K562 (cell line): ENCODE data around the gene CYB561A3.

Experiments used
- SMARCA4 ChIP-seq: fragments of 450-650 bp; IDR thresholded peaks from 2 replicates; pipeline ENCODE4 v1.6.1; 2016
- SRSF1 ChIP-seq: fragments of 200-400 bp; formaldehyde crosslinking; IDR thresholded peaks from 2 replicates; pipeline ENCODE4 v1.6.1; 2017; ENCODE audit warnings: mild to moderate bottlenecking, low read depth, low read length, moderate library complexity

- TF ChIP-seq SMARCA4 (no peak), SRSF1 (no peak)
These were observed 12.4 kb downstream of the CYB561A3 start for GRCh38 chr11:61349189-61349751.
